ENCODE results near the gene PTPRE.

Gene PTPRE

DNA sequence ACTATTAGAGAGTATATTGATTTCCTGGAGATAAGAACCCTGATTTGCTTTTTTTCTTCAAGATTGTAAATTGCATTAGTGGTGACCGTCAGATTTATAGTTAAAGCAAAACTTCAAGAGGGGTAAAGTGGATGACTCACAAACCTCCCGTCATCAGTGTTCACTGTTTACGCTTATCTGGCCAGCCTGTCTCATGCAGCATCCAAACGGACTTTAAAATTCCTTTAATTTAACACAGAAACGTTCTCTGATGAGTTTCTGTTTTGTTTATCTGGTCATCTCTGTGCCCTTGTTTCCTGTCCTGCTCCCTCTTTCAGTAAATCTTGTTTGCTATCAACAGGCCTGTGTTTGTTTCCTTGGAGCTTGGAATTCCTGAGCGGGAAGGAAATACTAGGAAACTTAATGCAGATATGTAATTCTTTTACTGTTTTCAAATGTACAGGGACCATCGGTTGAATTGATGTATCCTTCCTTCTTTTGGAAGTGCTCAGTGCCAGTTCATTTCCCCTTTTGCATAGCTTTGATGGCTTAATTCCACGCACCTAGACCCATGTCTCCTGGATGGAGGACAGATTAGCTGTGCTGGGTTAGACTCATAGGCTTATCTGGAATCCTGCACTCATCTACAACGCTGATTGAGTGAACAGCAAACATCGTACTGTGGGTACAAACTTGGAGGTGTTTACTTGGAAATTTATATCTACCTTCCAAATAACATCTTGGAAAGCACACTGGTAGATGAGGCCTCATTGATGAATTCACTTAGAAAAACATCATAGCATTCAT lies 21.3 kb downstream of the PTPRE start:
- no peak for DNase-seq

DNA sequence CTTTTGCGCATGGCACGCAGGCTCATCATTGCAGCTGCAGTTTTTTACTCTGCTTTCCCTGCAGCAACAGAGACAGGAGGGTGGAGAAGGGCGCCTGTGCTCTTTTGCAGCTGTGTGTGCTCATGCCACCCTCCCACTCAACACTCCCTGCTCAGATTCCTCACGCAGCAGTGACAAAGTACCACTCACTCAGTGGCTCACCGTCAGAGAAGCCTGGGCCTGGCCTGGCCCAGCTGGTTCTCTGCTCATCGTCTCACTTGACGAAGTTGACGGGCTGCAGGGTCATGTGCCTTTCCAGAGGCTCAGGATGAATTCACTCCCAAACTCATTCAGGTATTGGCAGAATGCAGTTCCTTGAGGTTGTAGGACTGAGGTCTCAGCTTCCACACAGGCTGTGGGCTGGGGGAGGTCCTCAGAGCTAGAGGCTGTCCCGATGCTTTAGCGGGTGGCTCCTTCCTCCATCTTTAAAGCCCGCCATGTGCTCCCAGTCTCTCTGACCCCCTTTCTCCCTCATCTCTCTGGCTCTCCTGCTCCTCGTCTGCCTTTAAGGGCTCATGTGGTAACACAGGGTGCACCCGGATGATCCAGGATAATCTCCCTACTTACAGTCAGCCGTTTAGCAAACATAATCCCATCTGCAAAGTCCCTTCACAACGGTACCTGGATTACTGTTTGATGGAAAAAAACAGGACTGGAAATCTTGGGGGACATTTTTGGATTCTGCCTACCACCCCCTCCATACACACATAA lies 25.8 kb downstream of the PTPRE start:
- no peak for DNase-seq

DNA sequence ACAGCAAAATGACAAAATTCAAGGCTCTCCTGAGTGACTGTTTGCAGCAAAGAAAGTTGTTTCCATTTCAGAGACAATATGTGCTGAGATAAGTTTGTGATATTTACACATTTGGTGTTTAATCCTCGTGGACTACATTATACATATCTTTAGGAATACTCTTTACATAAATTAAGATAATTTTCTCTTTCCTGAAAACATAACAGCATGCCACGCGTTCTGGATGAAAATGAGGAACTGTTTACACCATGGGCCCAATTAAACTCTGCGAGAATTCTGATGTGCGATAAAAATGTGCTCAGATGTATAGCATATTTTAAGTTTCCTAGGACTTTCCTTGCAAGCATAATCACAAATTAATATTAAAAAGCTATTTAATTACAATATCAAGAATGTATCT lies 26.4 kb downstream of the PTPRE start:
- no peak for DNase-seq

DNA sequence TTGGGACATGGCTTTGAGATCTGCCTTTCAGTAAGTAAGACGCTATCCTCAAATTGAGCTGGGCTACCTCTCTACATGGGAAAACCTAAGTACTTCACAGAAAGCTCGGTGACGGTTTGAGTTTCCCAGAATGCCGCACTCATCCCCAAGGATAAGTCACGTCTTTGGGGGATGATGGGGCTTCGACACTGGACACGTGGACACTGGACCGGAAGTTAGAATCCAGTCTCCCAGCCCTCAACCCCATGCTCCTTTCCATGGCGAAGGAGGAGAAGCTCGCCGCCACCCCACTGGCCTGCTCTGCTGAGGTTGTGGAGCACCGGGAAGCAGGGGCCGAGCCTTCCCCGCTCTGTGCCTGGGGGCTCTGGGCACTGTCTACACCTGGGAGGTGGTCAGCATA lies 27.5 kb downstream of the PTPRE start:
- DNase-seq = no peak

DNA sequence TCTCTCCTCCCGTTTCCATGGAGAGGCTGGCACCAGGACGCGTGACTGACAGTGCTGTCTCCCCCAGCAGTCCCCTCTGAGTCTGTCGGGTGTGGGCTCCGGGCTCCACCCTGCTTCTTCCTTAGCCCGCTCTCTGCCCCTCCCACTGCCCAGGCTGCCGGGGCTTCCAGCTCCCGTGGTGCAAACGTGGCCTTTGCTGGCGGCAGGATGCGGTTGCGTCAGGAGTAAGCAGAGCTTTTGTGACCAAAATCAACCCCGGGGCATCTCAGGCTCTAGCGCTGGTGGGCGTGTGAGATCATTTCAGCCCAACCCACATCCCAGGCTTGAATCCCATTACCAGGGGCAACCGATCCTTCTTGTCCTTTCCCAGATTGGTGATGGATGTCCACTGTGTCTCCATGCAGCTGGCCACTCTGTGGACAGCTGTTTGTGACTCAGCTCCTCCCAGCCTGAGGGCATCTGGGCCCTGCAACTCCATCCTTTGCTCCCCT lies 28.2 kb downstream of the PTPRE start:
- no peak for DNase-seq

DNA sequence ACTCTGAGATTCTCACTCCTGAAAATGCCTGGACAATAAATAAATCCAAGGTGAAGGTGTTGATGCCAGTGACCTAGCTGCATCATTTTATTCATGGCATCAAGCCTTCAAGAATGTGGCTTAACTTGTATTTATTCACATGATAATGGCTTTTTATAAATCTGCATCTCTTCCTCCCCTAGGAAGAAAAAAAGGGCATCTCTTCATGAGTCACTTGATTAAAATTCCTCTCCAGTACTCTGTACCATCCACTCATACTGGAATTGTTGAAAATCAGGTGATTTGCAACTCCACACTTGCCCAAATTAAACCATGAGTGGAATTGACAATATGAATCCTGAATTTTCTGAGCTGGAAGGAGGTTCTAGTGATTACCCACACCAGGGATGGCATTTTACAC lies 30.2 kb downstream of the PTPRE start:
- DNase-seq = no peak

DNA sequence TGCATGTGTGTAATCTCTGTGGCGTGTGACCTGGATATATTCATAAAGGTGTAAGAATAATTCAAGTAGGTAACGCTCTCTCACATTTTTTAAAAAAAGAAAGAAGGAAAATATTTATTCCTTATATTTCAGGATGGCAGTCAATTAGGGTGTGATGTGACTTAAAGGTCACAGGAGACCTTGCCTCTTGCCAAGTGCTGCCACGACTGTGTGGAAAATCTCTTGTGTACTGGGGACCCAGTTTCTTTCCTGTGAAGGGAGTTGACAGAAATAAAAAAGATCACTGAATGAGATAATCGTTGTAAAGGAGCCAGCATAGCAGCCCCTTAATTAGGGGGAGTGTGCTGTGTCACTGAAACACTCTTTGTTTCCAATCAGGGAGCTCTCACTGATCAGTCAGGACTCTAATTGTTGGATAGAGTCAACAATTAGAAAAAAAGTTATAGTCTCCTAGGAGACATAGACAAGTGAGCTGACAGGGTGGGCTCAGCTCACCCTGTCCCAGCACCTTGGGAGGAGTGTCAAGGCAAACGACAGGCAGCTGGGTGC lies 31.1 kb downstream of the PTPRE start:
- DNase-seq = no peak

DNA sequence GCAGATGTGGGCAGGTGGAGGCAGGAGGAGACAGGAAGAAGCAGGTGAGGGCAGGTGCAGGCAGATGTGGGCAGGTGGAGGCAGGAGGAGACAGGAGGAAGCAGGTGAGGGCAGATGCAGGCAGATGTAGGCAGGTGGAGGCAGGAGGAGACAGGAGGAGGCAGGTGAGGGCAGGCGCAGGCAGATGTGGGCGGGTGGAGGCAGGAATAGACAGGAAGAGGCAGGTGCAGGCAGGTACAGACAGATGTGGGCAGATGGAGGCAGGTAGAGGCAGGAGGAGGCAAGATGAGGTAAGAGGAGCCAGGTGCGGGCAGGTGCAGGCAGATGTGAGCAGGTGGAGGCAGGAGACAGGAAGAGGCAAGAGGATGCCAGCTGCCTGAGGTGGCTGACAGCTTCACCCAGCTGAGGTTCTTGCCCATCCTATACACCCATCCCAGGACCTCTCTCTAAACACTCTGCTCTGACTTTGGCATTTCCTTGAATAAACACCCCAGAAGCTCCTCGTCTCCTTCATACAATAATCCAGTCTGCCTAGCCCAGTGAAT lies 33.0 kb downstream of the PTPRE start:
- no peak for DNase-seq

DNA sequence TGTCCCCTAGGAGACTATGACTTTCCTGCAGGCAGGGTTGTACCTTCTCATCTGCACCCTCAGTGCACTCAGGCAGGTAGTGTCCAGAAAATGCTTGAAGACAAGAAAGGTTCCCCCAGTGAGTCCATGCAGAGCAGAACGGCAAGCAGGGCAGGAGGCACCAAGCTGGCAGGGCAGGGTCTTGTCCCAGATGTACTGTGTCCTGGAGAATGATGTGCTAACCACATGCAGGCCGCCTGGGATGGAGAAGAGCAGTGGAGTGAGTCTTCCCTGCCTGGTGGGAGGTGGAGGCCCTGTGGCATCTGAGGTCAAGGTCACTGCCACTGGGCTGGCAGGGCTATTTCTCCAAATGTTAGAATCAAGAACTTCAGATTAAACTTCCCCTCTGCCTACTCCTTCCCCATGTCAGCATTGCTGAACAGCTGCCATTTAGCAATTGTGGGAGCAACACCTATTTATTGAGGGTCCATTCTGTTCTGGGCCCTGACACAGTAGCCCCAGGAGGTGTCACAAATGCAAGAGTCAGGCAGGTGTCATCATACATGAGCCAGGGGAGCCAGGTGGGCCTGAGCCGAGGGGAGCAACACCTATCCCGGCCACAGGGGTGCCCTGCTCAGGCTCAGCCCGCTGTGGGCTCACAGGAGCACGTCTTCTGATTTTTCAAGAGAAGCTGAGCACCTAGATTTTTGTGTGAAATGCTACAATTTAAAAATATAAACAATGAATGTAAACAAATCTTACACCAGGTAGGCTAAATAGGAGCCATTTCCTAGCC lies 34.1 kb downstream of the PTPRE start:
- no peak for DNase-seq

DNA sequence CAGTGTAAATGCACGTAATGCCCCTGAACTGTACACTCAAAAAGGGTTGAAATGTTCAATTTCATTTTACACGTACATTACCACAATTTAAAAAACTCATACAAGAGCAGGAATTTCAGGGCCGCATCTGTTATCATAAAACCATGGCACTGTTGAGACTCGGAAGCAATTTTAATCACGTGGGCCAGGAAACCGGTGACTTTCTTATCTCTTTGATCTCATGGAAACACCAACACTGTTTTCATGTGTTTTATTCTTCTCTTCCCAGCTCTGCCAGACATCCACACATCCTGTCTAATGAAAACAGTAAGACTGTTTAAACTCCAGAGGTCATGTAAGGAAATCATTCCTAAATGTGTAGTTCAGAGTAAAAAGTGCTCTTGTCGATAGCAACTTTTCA lies 35.9 kb downstream of the PTPRE start:
- DNase-seq = no peak

DNA sequence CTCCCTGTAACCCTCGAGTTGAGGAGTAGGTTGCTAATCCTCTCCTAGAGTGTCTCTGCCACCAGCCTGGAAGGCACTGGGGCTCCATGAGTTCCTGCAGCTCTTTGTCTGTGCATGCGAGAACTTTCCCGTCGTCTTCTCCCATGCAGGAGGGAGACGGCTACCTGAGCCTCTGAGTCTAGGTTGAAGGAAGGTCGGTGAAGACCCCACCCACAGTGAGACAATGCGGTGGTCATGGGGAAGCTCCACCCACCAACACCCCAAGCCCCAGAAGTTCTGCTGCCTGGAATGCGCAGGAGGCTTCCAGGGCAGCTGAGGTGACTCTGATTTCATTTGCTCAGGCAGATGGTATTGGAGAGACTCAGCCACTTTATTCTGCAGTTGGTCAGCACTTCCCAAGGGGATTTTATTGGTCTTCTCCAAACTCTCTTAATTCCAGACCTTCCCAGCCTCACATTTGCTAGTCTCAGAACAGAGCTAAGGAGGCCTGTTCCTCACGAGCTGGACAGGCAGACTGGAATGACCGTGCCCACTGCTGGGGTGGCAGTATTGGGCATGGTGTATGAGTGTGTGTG lies 36.5 kb downstream of the PTPRE start:
- DNase-seq = no peak

DNA sequence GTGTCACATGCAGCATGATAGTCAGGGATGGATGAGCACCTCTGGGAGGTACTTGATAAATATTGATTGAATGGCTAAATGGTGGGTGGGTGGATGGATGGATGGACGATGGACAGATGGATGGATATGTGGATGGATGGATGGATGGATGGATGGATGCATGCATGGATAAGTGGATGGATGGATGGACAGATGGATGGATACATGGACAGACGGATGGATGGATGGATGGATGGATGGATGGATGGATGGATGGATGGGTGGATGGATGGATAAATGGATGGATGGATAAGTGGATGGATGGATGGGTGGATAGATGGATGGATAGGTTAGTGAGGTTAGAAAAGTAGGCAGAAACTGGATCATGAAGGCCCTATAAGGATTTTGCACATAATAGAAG lies 37.4 kb downstream of the PTPRE start:
- no peak for DNase-seq

DNA sequence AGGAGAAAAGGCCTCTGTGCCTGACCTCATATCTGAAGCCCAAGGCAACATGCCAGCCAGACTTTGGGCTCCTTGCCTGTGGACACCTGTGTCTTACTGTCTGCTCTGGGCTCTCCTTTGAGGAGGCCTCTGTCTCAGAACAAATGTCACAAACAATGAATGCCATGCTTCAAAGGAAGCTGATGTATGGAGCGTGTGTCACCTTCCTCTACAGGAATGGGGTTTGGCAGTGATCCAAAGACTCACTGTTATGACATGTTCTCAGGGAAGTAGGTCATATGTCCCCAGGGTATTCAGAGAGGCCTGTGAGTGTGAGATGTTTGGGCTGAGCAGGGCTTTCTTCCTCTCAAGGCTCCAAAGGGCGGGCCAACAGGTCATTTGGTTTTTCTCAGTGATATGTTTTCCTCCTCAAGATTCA lies 38.4 kb downstream of the PTPRE start:
- peak; percentile 5 for DNase-seq

DNA sequence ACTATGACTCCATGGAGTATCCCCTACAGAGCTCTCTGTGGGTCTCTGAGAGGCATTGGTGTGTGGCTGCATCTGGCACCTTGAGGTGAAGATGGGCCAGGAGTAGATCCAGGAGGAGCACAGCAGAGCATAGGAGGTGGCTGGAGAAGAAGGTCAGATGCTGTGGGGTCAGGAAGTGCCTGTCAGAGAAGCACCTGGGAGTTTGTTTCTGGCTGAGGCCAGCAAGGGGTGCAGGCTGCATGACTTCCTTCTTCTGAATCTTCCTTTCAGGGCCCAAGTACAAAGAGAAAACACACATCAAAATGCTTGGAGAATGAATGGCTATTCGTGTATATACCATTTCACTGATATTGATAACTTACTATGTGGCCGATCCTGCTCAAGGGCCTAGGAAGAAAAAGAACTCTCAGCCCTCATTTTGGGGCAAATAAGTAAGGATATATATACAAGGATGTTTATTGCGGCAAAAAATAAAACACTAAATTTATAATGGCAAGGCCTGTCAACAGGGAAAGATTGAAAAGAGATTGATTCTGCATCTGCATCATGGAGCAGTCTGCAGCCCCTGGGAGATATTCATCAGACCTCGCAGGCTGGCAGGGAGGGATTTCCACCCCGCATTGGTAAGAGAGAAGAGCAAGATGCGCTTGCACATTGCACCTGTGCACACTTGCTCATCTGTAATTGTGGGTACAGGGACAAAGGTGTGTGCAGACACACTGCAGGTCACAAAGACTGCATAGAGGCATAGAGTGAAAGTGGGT lies 39.2 kb downstream of the PTPRE start:
- DNase-seq = no peak

DNA sequence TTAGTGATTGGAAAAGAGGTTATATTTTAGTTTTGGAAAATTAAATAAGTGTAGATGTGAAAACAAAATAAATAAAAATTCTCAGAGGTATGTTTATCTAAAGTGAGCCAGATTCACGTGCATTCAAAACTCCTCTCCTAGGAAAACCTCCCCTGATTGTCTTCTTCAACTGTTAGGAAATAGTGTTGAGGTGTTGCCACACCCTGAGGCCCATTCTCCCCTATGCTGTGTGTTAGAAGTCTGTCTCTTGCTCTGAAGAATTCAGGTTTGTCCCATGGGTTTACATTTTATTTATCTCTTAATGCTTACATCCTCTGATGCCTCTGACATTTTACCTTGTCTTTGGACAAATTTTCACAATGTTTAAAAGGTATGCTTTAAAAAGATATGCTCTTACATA lies 40.3 kb downstream of the PTPRE start:
- DNase-seq = no peak

DNA sequence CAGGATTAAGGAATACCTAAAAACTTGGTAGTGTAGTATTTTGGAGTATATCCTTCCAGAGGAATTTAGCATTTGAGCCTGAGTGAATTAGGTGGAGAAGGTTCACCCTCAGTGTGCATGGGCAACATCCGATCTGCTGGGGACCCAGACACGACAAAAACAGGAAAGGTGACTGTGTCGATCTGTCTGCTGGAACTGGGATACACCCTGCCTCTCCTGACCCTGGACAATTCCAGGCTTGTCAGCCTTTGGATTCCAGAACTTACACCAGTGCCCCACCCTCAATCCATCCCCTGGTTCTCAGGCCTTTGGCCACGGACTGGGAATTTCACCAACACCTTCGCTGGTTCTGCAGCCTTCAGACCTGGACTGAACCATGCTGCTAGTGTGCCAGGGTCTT lies 41.9 kb downstream of the PTPRE start:
- DNase-seq = no peak

DNA sequence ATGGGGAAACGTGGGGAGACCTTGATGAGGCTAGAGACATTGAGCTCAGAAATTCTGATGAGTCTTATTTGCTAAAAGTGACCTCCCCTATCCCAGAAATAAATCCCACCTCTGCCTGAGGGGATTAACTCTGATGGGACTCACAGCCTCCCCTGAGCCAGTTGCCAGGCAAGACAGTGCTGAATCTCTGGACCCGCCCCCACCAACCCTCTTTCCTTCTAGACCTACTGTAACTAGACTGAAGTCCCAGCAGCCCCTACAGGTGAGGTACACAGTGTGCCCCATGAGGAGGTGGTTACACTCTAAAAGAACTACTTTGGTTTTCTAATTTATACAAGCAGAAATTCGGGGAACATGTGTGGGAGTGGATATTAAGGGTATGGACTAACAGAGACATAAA lies 42.9 kb downstream of the PTPRE start:
- no peak for DNase-seq

DNA sequence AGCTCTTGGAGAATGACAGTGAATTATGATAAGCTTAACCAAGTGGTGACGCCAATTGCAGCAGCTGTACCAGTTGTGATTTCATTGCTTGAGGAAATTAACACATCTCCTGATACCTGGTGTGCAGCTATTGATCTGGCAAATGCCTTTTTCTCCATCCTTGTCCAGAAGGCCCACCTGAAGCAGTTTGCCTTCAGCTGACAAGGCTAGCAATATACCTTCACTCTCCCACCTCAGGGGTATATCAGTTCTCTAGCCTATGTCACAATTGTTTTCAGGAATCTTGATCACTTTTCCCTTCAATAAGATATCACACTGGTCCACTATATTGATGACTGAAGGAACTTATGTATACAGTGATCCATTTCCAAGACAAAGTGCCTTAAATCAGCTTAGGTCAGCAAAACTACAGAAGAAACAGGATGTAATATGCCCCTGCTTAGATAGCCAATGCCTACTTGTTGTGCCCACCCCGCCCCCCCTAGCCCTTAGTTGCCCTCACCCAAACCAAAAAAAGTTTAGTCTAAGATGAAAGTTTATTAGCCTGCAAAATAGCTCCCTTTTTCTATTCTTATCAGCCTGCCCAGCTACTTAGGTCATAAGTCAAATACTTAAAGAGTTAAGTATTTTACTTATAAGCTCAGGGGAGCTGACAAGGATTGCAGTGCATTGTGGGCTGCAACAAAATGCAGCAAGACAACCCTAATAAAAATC lies 45.1 kb downstream of the PTPRE start:
- no peak for DNase-seq

DNA sequence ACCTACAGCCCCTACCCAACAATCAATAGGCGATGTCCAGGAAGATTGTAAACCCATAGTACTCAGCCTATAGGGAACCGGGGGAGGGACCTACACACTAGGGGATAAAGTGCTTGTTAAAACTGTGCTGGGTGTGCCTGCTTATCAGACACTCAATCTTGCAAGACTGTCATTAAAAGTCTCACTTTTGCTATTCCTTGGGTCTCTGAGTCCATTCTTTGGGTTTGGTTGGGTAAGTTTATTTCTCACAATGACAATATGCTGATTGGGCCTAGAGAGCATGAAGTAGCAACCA lies 45.6 kb downstream of the PTPRE start:
- DNase-seq = peak; percentile 29

DNA sequence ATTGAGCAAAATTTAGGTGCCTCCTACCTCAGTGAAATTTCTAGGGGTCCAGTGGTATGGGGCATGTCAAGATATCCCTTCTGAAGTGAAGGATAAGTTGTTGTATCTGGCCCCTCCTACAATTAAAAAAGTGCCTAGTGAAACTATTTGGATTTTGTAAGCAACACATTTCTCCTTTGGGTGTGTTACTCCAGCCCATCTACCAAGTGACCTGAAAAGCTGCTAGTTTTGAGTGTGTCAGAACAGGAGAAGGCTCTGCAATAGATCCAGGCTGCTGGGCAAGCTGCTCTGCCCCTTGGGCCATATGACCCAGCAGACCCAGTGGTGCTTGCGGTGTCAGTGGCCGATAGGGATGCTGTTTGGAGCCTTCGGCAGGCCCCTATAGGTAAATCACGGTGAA lies 46.0 kb downstream of the PTPRE start:
- DNase-seq = no peak

DNA sequence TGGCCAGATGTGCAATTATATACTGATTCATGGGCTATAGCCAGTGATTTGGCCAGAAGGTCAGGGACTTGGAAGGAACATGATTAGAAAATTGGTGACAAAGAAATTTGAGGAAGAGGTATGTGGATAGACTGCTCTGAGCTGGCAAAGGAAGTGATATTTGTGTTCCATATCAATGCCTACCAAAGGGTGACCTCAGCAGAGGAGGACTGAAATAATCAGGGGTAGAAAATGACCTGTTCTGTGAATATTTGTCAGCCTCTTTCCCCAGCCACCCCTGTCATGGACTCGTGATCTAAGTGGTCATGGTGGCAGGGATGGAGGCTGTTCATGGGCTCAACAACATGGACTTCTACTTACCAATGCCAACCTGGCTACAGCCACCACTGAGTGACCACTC lies 47.0 kb downstream of the PTPRE start:
- DNase-seq = no peak

Measured in activated CD4-positive, alpha-beta T cell treated with anti-CD3 and anti-CD28 coated beads, Interleukin-10, Interleukin-2, amounts not matched to agents 100 ng/mL and 50 ng/mL, durations not matched to agents 16 hours and 8 hours (primary cell).